Measurements from ENCODE around the gene SLC66A2. TPM values are rescaled to one million over a fixed set of nuclear protein-coding genes. Genes with fewer than 3 reads are reported as not detected.
A peak's percentile ranks its signal among the peaks of the same experiment; 100 is the strongest.

SLC66A2 gene
- total and polyA plus RNA-seq, 2 of the 13 experiments (the other 11 are each of a cell fraction or from before 2014, with no cell fraction given), result 33.5 to 41.9 TPM

GRCh38 chr18:79934311-79935097 lies 16.9 kb downstream of the SLC66A2 start (continued):
- TF ChIP-seq, protein P1, sequence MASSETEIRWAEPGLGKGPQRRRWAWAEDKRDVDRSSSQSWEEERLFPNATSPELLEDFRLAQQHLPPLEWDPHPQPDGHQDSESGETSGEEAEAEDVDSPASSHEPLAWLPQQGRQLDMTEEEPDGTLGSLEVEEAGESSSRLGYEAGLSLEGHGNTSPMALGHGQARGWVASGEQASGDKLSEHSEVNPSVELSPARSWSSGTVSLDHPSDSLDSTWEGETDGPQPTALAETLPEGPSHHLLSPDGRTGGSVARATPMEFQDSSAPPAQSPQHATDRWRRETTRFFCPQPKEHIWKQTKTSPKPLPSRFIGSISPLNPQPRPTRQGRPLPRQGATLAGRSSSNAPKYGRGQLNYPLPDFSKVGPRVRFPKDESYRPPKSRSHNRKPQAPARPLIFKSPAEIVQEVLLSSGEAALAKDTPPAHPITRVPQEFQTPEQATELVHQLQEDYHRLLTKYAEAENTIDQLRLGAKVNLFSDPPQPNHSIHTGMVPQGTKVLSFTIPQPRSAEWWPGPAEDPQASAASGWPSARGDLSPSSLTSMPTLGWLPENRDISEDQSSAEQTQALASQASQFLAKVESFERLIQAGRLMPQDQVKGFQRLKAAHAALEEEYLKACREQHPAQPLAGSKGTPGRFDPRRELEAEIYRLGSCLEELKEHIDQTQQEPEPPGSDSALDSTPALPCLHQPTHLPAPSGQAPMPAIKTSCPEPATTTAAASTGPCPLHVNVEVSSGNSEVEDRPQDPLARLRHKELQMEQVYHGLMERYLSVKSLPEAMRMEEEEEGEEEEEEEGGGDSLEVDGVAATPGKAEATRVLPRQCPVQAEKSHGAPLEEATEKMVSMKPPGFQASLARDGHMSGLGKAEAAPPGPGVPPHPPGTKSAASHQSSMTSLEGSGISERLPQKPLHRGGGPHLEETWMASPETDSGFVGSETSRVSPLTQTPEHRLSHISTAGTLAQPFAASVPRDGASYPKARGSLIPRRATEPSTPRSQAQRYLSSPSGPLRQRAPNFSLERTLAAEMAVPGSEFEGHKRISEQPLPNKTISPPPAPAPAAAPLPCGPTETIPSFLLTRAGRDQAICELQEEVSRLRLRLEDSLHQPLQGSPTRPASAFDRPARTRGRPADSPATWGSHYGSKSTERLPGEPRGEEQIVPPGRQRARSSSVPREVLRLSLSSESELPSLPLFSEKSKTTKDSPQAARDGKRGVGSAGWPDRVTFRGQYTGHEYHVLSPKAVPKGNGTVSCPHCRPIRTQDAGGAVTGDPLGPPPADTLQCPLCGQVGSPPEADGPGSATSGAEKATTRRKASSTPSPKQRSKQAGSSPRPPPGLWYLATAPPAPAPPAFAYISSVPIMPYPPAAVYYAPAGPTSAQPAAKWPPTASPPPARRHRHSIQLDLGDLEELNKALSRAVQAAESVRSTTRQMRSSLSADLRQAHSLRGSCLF (CRISPR knock-in tag; IDR thresholded peaks at IDR 0.05; ENCODE audit: borderline replicate concordance), result no peak
- TF ChIP-seq ZBTB14 (CRISPR knock-in tag; IDR thresholded peaks at IDR 0.05), result no peak
- peak; percentile 84 for TF ChIP-seq BORCS8-MEF2B (CRISPR knock-in tag; IDR thresholded peaks at IDR 0.05)
- peak; percentile 41; the same call in 1 of the 2 replicates for TF ChIP-seq ZNF263 (CRISPR knock-in tag; IDR thresholded peaks at IDR 0.05)
- peak; percentile 72 for TF ChIP-seq ZSCAN31 (CRISPR knock-in tag; IDR thresholded peaks at IDR 0.05; ENCODE audit: low read depth)
- TF ChIP-seq ZNF34 (CRISPR knock-in tag; IDR thresholded peaks at IDR 0.05; ENCODE audit: borderline replicate concordance), result peak; percentile 57; the same call in 1 of the 2 replicates
- TF ChIP-seq ZNF280D (CRISPR knock-in tag; IDR thresholded peaks at IDR 0.05), result no peak
- TF ChIP-seq ZNF800 (CRISPR knock-in tag; IDR thresholded peaks at IDR 0.05), result peak; percentile 72
- peak; percentile 78 for TF ChIP-seq IKZF5 (CRISPR knock-in tag; IDR thresholded peaks at IDR 0.05)
- TF ChIP-seq STAG1 (CRISPR knock-in tag; IDR thresholded peaks at IDR 0.05), result peak; percentile 65
- TF ChIP-seq ZHX1 (CRISPR knock-in tag; IDR thresholded peaks at IDR 0.05; ENCODE audit: low read depth), result 0 out of 2 replicates have a peak, but pooled peaks have one; percentile 36
- TF ChIP-seq ZFP36L2 (CRISPR knock-in tag; IDR thresholded peaks at IDR 0.05), result no peak
